Stimulated activated CD4-positive, alpha-beta T cell treated with anti-CD3 and anti-CD28 coated beads, Interleukin-15, amount 100 ng/mL, for 24 hours (primary cell): ENCODE measurements around the gene CAND1.
"Not testable (repeated sequence)": the region's sequence is repeated elsewhere in the genome, so short reads cannot be mapped to it uniquely, and the experiment has no call there.

Experiments used
- DNase-seq: peaks from one replicate; pipeline ENCODE4 v3.0.0-alpha.2; 2020

CAND1 gene

GRCh38 chr12:67284561-67284960, 15.4 kb downstream of the CAND1 start:
- no peak for DNase-seq

GRCh38 chr12:67286257-67286656, 17.1 kb downstream of the CAND1 start:
- DNase-seq = no peak

- no peak for DNase-seq
Measured at GRCh38 chr12:67287311-67287710, 18.2 kb downstream of the CAND1 start.

GRCh38 chr12:67288561-67288960, 19.4 kb downstream of the CAND1 start:
- no peak for DNase-seq

DNA sequence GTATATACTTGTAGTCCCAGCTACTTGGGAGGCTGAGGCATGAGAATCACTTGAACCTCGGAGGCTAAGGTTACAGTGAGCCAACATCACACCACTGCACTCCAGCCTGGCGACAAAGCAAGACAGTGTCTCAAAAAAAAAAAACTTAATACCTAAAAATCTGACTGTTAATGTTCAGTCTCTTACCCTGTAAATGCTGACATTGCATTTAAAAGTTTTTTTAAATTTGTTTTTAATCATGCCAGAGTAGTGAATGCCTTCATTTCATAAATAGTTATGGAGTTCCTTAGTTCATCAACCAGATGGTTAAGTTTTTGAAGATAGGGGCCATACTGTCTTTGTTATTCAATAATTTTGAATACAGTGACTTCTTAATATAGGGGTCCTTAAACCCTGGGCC, 21.2 kb downstream of the CAND1 start:
- no peak for DNase-seq

DNA sequence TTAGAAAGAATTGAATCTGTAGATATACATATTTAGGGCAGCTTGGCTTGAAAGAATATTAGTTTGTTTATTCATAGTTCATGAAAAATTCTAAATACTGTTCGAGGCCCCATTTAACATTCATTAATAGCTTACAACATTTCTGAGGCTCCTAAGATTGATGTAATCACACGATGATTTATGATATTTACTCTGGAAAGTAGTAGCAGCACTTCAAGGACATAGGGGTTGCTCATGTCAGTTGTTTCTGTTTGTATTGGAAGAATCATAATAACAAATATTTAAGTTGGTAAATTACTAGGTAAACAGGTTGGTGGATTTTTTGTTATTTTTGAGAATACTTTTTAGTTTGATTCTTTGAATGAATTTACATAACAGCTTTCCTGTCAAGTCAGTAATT, 30.4 kb downstream of the CAND1 start:
- no peak for DNase-seq

DNA sequence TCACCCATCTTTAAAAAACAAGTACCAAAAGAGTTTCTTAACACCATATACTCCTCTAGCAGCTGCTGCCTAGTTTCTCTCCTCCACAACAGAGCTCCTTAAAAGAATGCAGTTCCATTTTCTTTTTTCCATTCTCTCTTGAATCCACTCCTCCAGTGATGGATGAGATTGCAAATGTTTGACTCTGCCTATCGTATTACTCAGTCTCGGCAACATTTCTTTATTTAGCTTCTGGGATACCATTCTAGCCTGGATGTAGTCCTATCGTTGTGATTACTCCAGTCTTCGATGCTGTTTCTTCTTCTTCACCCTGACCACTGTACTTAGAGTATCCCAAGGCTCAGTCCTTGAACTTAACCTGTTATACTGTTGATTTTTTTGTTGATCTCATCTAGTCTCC, 30.8 kb downstream of the CAND1 start:
- no peak for DNase-seq

DNA sequence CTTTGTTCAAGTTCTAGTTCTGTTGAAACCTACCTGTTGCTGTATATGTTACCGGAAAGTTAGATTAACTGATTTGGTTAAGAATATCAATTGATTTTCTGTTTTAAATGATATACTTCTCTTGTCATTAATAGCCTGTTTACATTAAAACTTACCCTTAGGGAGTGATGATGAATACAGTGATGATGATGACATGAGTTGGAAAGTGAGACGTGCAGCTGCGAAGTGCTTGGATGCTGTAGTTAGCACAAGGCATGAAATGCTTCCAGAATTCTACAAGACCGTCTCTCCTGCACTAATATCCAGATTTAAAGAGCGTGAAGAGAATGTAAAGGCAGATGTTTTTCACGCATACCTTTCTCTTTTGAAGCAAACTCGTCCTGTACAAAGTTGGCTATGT, 33.0 kb downstream of the CAND1 start:
- DNase-seq = no peak

- DNase-seq = no peak
Measured at GRCh38 chr12:67305544-67305943, 36.4 kb downstream of the CAND1 start.

GRCh38 chr12:67306712-67307111, 37.6 kb downstream of the CAND1 start:
- no peak for DNase-seq

- DNase-seq = no peak
Measured at GRCh38 chr12:67315661-67316060, 46.5 kb downstream of the CAND1 start.

DNA sequence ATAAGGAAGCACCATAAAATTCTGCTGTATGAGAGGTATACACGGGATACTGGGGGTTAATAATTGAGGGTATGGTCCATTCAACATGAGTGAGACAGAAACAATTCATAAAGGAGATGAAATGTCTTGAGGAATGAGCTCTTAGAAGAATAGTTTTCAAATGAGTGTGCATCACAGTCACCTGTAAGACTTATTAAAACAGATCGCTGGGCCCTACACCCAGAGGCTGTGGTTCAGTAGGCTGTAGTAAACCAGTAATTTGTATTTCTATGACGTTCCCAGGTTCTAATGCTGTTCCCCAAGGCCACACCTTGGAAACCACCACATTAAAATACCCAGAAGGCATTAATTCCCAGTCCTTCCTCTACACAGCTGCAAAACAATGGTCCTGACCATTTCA, 49.6 kb downstream of the CAND1 start:
- DNase-seq = no peak

- DNase-seq = no peak
Measured at GRCh38 chr12:67319936-67320335, 50.8 kb downstream of the CAND1 start.

DNA sequence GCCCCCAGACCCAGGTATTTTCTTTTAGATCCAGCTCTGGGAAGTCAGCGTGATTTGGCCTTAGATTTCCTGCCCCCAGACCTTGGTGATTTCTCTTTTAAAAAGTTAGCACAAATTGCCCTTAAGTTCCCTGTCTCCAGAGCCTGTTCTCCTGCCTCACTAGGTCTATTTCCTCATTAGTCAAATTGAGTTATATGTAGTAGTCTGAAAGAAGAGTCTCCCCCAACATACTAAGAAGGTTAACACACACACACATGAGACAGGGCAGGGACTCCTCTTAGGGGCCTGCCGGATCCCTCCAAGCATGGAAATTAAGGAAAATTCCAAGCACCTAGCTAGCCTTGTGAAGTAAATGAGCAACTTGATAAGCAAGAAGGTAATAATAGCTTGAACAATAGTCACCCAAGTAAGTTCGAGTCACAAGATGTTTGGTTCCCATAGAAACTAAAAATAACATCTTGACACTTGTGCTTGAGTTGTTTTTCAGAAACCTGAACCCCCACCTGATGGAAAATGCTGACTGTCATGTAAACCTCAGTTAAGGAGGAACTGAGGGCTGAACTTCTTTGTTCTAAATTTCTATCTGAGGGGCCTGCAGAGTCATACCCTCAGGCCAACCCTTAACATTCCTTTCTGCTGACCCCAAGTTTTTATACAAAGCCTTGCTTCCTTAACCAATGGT, 51.6 kb downstream of the CAND1 start:
- no peak for DNase-seq

GRCh38 chr12:67322580-67322979, 53.4 kb downstream of the CAND1 start:
- no peak for DNase-seq

GRCh38 chr12:67323007-67323406, 53.8 kb downstream of the CAND1 start:
- no peak for DNase-seq

- DNase-seq = no peak
Measured at GRCh38 chr12:67326637-67327036, 57.5 kb downstream of the CAND1 start.

GRCh38 chr12:67327466-67327865, 58.3 kb downstream of the CAND1 start:
- DNase-seq = no peak

GRCh38 chr12:67331123-67331522, 62.0 kb downstream of the CAND1 start:
- DNase-seq = no peak

DNA sequence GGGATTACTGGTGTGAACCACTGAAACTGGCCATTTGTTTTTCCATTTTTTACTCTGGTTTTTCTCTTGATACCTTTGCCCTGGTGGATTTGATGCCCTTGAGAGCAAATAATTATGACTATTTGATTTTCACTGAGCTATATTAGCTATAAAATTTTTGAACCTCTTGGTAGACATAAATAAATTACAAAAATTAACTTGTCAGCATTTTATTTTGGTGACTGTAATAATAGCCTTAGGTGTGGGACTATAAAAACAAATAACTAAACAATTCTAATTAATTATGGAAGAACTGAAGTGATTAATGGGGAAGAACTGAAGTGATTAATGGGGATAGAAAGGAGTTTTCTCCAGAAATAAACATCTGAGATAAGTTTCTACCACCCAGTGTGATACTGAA, 62.7 kb downstream of the CAND1 start:
- no peak for DNase-seq

GRCh38 chr12:67333649-67334048, 64.5 kb downstream of the CAND1 start:
- no peak for DNase-seq

- no peak for DNase-seq
Measured at GRCh38 chr12:67338426-67338825, 69.3 kb downstream of the CAND1 start.

- no peak for DNase-seq
Measured at GRCh38 chr12:67339530-67339929, 70.4 kb downstream of the CAND1 start.

DNA sequence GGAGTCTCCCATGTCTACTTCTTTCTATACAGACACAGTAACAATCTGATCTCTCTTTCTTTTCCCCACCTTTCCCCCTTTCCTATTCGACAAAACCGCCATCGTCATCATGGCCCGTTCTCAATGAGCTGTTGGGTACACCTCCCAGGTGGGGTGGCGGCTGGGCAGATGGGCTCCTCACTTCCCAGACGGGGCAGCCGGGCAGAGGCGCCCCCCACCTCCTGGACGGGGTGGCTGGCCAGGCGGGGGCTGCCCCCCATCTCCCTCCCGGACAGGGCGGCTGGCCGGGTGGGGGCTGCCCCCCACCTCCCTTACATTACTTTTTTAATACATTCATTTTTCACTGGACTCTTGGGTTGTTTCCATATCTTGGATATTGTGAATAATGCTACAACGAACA, 71.9 kb downstream of the CAND1 start:
- DNase-seq = not testable (repeated sequence)

GRCh38 chr12:67344979-67345710, 76.0 kb downstream of the CAND1 start:
- no peak for DNase-seq
